AG04449 (cell line): ENCODE data around the gene CPEB3.

Experiments used
- CTCF ChIA-PET: fragments of 350-600 bp; formaldehyde crosslinking; extraction: SDS; loops from one replicate; lab custom pipeline; 2021; ENCODE audit warnings: antibody characterized with exemption; lab: Yijun Ruan, JAX
- POLR2A ChIA-PET: fragments of 400-600, 350-600 bp; formaldehyde crosslinking; extraction: SDS; loops from one replicate; lab custom pipeline; 2020; ENCODE audit warnings: antibody characterized with exemption, inconsistent platforms; lab: Yijun Ruan, JAX
- DNase-seq: peaks from one replicate; pipeline ENCODE4 v3.0.0-alpha.2; 2010; ENCODE audit warnings: low read depth, low spot score
- H3K4me3 ChIP-seq: 2 replicates; pipeline ENCODE4 v1.5.1; 2011; ENCODE audit warnings: low read depth, mild to moderate bottlenecking, control low read depth, low read length
- TF ChIP-seq, protein P1 (sequence below): IDR thresholded peaks from one replicate; pipeline ENCODE4 v1.5.1; 2011; ENCODE audit warnings: mild to moderate bottlenecking, moderate library complexity, low read length, control low read depth, inconsistent platforms; ENCODE audit not compliant: insufficient read depth; ENCODE audit errors: missing control alignments

CPEB3 gene

DNA sequence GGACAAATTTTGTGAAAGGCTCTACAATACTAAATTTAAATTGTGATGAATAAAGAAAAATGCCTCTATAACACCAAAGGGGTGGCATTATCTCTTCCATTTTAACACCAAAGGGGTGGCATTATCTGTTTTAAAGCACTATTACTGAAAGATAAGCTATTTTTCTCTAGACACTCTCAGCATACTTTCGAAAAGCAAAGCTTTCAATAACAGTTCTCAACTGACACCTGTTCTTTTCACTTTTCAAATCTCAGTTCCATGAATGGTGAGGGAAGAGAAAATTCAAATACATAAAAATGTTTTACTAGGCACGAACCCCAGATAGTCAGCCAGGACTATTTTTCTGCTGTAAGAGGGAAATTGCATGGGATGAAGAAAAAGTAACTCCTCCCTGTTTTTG, 103.8 kb downstream of the CPEB3 start:
- ChIA-PET POLR2A (no interaction called here), CTCF (no interaction called here)
- TF ChIP-seq, protein P1, sequence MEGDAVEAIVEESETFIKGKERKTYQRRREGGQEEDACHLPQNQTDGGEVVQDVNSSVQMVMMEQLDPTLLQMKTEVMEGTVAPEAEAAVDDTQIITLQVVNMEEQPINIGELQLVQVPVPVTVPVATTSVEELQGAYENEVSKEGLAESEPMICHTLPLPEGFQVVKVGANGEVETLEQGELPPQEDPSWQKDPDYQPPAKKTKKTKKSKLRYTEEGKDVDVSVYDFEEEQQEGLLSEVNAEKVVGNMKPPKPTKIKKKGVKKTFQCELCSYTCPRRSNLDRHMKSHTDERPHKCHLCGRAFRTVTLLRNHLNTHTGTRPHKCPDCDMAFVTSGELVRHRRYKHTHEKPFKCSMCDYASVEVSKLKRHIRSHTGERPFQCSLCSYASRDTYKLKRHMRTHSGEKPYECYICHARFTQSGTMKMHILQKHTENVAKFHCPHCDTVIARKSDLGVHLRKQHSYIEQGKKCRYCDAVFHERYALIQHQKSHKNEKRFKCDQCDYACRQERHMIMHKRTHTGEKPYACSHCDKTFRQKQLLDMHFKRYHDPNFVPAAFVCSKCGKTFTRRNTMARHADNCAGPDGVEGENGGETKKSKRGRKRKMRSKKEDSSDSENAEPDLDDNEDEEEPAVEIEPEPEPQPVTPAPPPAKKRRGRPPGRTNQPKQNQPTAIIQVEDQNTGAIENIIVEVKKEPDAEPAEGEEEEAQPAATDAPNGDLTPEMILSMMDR, result no peak

DNA sequence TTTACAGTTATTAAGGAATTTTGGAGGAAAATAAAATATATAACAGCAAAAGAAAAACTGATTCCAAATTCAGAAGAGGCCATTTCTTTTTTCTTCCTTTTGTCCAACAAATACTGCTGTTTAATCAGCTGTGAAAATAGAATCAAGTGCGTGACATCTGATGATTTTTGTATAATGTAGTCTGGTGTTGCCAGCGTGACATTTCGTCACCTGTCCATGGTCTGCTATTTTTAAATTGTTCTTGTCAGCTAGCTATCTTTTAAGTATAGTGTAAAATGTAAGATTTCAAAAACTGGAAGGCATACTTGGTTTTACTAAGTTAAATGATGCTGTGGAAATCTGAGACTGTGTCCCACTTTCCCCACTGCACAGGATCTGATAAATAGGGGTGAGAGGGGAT, 105.9 kb downstream of the CPEB3 start:
- DNase-seq, result no peak
- POLR2A ChIA-PET, result no interaction called here
- no peak overlapping the region for H3K4me3 ChIP-seq
- TF ChIP-seq, protein P1, result no peak
- CTCF ChIA-PET, result no interaction called here

More for the DNA sequence above, 103.8 kb downstream of the CPEB3 start:
- no peak for DNase-seq
- H3K4me3 ChIP-seq, result no peak overlapping the region

DNA sequence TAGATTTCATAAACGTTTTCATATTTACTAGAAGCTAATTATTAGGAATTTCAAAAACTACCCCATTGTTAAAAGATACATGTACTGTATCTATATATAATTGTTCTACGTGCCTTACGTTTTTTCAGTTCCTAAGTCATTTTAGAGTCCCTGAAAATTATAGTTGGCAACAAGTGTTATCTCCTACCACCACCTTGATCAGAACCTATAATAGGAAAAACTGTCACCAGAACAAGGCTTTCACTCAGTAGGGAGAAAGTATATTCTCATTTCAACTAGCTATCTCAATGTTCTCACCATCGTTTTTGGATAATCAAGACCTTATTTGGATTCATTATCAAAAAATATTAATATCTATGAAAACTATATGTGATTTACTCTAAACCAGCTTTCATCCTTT, 107.7 kb downstream of the CPEB3 start:
- TF ChIP-seq, protein P1, result no peak
- POLR2A ChIA-PET, result no interaction called here
- no peak for DNase-seq
- CTCF ChIA-PET, result no interaction called here
- H3K4me3 ChIP-seq, result no peak overlapping the region

DNA sequence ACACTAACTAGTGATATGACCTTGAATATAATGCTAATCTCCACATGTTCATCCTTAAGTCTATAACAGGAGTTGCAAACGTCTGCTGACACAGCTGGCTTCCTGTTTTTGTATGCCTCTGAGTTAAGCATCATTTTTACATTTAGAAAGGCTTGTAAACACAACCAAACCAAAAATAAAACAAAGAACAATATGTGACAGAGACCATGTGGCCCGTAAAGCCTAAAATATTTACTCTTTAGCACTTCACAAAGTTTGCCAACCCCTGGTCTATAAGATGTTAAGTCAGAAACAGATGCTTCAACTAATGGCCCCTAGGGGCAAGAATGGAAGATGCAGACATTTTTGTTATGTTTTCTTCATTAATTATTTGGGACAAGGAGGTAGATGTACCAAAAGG, 109.3 kb downstream of the CPEB3 start:
- ChIA-PET CTCF (interaction anchor here (0.7 to 1.2 kb wide), 4 partner anchors 23 to 299 kb away, joined by 3 read pairs; no protein-coding TSS in a partner anchor), POLR2A (no interaction called here)
- no peak for DNase-seq
- H3K4me3 ChIP-seq, result no peak overlapping the region
- TF ChIP-seq, protein P1, result peak; percentile 10

DNA sequence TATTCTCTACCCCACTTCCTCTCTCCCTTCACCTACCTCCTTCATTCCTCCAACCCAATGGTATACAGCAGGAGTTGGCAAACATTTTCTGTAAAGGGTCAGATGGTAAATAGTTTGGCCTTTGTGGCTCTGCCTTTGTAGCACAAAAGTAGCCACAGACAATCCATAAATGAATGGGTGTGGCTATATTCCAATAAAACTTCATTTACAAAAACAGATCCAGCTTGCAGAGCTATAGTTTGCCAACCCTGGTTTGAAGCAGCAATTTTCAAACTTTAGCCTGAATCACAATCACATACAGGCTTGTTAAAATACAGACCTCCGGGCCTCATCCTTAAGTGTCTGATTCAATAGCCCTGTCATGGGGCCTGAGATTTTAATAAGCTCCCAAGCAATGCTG, 110.5 kb downstream of the CPEB3 start:
- TF ChIP-seq, protein P1, result no peak
- no peak overlapping the region for H3K4me3 ChIP-seq
- ChIA-PET POLR2A (no interaction called here), CTCF (interaction anchor here (0.5 to 1.0 kb wide), 2 partner anchors 24 to 239 kb away, joined by 3 read pairs; no protein-coding TSS in a partner anchor)
- no peak for DNase-seq

DNA sequence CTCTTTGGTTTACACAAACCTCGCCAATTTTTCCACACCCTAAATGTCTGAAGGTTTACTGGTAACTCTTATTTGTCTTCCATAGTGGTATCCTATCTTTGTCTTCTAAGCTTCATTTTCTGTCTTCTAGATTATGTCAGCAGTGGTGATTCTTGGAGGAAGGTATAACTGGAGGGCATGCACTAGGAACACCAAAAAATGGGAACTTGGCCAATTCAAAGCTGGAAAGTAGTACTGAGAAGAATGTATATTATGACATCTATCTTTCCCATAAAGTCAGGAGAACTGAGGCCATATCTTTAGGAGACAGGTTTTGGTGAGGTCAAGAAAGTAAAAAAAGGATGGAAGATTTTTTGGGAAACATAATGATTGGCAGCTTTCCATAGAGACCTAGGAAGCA, 113.3 kb downstream of the CPEB3 start:
- DNase-seq, result no peak
- TF ChIP-seq, protein P1, result no peak
- POLR2A ChIA-PET, result no interaction called here
- no peak overlapping the region for H3K4me3 ChIP-seq
- CTCF ChIA-PET, result no interaction called here
